NT2/D1 (cell line): Measurements from ENCODE around the gene CHST15.

Experiments used
- DNase-seq: peaks from one replicate; pipeline ENCODE4 v3.0.0-alpha.2; 2011; ENCODE audit warnings: low read depth, low spot score
- H3K27me3 ChIP-seq: 2 replicates; pipeline ENCODE4 v1.6.0; 2011; ENCODE audit warnings: mild to moderate bottlenecking; ENCODE audit not compliant: insufficient read length, insufficient read depth
- H3K36me3 ChIP-seq: 2 replicates; pipeline ENCODE4 v1.6.1; 2011; ENCODE audit warnings: mild to moderate bottlenecking, low read length, mixed read lengths; ENCODE audit not compliant: insufficient read depth, insufficient read length
- H3K4me1 ChIP-seq: 2 replicates; pipeline ENCODE4 v1.5.1; 2011; ENCODE audit not compliant: insufficient read depth, insufficient read length
- H3K4me3 ChIP-seq: 2 replicates; pipeline ENCODE4 v1.5.1; 2011; ENCODE audit warnings: low read depth; ENCODE audit not compliant: insufficient read length
- H3K9ac ChIP-seq: 2 replicates; pipeline ENCODE4 v1.6.0; 2011; ENCODE audit warnings: low read depth; ENCODE audit not compliant: insufficient read length
- H3K9me3 ChIP-seq: 2 replicates; pipeline ENCODE4 v1.5.1; 2011; ENCODE audit warnings: mild to moderate bottlenecking, low read length; ENCODE audit not compliant: insufficient read depth
- SUZ12 ChIP-seq: IDR thresholded peaks from 2 replicates; pipeline ENCODE4 v1.6.1; 2011; ENCODE audit not compliant: insufficient read length, insufficient read depth; ENCODE audit errors: extremely low read depth
- YY1 ChIP-seq: IDR thresholded peaks from 2 replicates; pipeline ENCODE4 v1.6.1; 2011; ENCODE audit not compliant: insufficient read length, insufficient read depth
- ZNF274 ChIP-seq: IDR thresholded peaks from 2 replicates; pipeline ENCODE4 v1.6.1; 2011; ENCODE audit warnings: mild to moderate bottlenecking, low read depth, low read length

The CHST15 gene

GRCh38 chr10:124123156-124123555 lies 29.8 kb upstream of the CHST15 start:
- no peaks in the 10 kb centered on the region for H3K9me3 ChIP-seq
- TF ChIP-seq ZNF274 (no peak), SUZ12 (no peak), YY1 (no peak)
- no peak overlapping the region for H3K9ac ChIP-seq
- no peaks in the 10 kb centered on the region for H3K27me3 ChIP-seq
- H3K4me1 ChIP-seq, result peaks cover 6% of the 10 kb centered on the region
- no peaks in the 10 kb centered on the region for H3K36me3 ChIP-seq
- DNase-seq, result no peak
- H3K4me3 ChIP-seq, result no peak overlapping the region

GRCh38 chr10:124122211-124122610 lies 28.8 kb upstream of the CHST15 start:
- Histone ChIP-seq H3K9ac (no peak overlapping the region), H3K4me1 (peaks cover 6% of the 10 kb centered on the region), H3K4me3 (no peak overlapping the region), H3K27me3 (no peaks in the 10 kb centered on the region), H3K36me3 (no peaks in the 10 kb centered on the region), H3K9me3 (no peaks in the 10 kb centered on the region)
- no peak for DNase-seq
- TF ChIP-seq YY1 (no peak), SUZ12 (no peak), ZNF274 (no peak)

GRCh38 chr10:124120410-124121061 lies 27.1 kb upstream of the CHST15 start:
- H3K36me3 ChIP-seq, result no peaks in the 10 kb centered on the region
- H3K9me3 ChIP-seq, result no peaks in the 10 kb centered on the region
- no peaks in the 10 kb centered on the region for H3K27me3 ChIP-seq
- H3K9ac ChIP-seq, result no peak overlapping the region
- TF ChIP-seq YY1 (no peak), ZNF274 (no peak), SUZ12 (no peak)
- no peak for DNase-seq
- H3K4me1 ChIP-seq, result peaks cover 6% of the 10 kb centered on the region
- no peak overlapping the region for H3K4me3 ChIP-seq

GRCh38 chr10:124119946-124120345 lies 26.5 kb upstream of the CHST15 start:
- no peak overlapping the region for H3K9ac ChIP-seq
- no peaks in the 10 kb centered on the region for H3K27me3 ChIP-seq
- no peaks in the 10 kb centered on the region for H3K36me3 ChIP-seq
- no peak overlapping the region for H3K4me3 ChIP-seq
- TF ChIP-seq YY1 (no peak), ZNF274 (no peak), SUZ12 (no peak)
- no peaks in the 10 kb centered on the region for H3K9me3 ChIP-seq
- H3K4me1 ChIP-seq, result peaks cover 6% of the 10 kb centered on the region
- no peak for DNase-seq

- H3K9ac ChIP-seq, result no peak overlapping the region
- no peaks in the 10 kb centered on the region for H3K36me3 ChIP-seq
- H3K9me3 ChIP-seq, result no peaks in the 10 kb centered on the region
- no peak for TF ChIP-seq ZNF274
- no peak for TF ChIP-seq SUZ12
- no peak for TF ChIP-seq YY1
- peaks cover 6% of the 10 kb centered on the region for H3K4me1 ChIP-seq
- DNase-seq, result no peak
- no peak overlapping the region for H3K4me3 ChIP-seq
- no peaks in the 10 kb centered on the region for H3K27me3 ChIP-seq
These were observed 25.8 kb upstream of the CHST15 start for GRCh38 chr10:124119216-124119615.

- no peak for TF ChIP-seq YY1
- TF ChIP-seq SUZ12, result no peak
- no peak for TF ChIP-seq ZNF274
- Histone ChIP-seq H3K4me1 (peaks cover 6% of the 10 kb centered on the region), H3K27me3 (no peaks in the 10 kb centered on the region), H3K36me3 (no peaks in the 10 kb centered on the region), H3K4me3 (no peak overlapping the region), H3K9ac (no peak overlapping the region), H3K9me3 (no peaks in the 10 kb centered on the region)
- DNase-seq, result no peak
These were observed 24.4 kb upstream of the CHST15 start for GRCh38 chr10:124117833-124118232.

- H3K4me3 ChIP-seq, result no peak overlapping the region
- no peak overlapping the region for H3K9ac ChIP-seq
- H3K4me1 ChIP-seq, result peaks cover 6% of the 10 kb centered on the region
These were observed 24.1 kb upstream of the CHST15 start for GRCh38 chr10:124117511-124117785.

More at GRCh38 chr10:124117511-124117785, 24.1 kb upstream of the CHST15 start:
- Histone ChIP-seq H3K27me3 (no peaks in the 10 kb centered on the region), H3K9me3 (no peaks in the 10 kb centered on the region), H3K36me3 (no peaks in the 10 kb centered on the region)
- no peak for DNase-seq
- no peak for TF ChIP-seq SUZ12
- TF ChIP-seq ZNF274, result no peak
- no peak for TF ChIP-seq YY1
